Transverse colon (tissue), 4 donors: ENCODE measurements around the gene SH3RF3.

Experiments used
- CTCF ChIP-seq, 5 experiments: fragments of 200-600 bp in 3 of 5; fragments of 450-650 bp in 2 of 5; sonication (generic) in 3 of 5; IDR thresholded peaks; 1 replicate in 2 of 5; 2 replicates in 3 of 5; pipeline ENCODE4 v1.5.1; 2016 to 2017; ENCODE audit warnings: antibody characterized with exemption in 5 of 5, inconsistent platforms in 3 of 5, mild to moderate bottlenecking in 2 of 5, moderate library complexity in 1 of 5
- EP300 ChIP-seq: sonication (generic); formaldehyde crosslinking; IDR thresholded peaks from one replicate; pipeline ENCODE4 v1.6.1; 2017; ENCODE audit warnings: antibody characterized with exemption, low read depth
- POLR2A ChIP-seq: fragments of 450-650 bp; IDR thresholded peaks from one replicate; pipeline ENCODE4 v1.6.1; 2016; ENCODE audit warnings: antibody characterized with exemption, mild to moderate bottlenecking, moderate library complexity
- POLR2AphosphoS5 ChIP-seq, 3 donors: sonication (generic); formaldehyde crosslinking; IDR thresholded peaks; one replicate each; pipeline ENCODE4 v1.6.1; 2016; ENCODE audit warnings: antibody characterized with exemption in 3 of 3

GRCh38 chr2:109301746-109302145 is 172.7 kb downstream of the SH3RF3 start:
- no peak for TF ChIP-seq POLR2AphosphoS5 (IDR thresholded peaks at IDR 0.05)
- TF ChIP-seq CTCF (IDR thresholded peaks at IDR 0.05), result no peak
- TF ChIP-seq POLR2A, result no peak
- TF ChIP-seq EP300, result no peak
